Stimulated activated naive B cell treated with anti-CD40 and anti-IgM and Interleukin-4, amounts not matched to agents 10 μg/mL and 1 μg/mL and 100 μg/mL, for 72 hours (primary cell): ENCODE data around the gene MYO15B.

Experiments used
- ATAC-seq, 2 donors: fragments of 150-1000 bp; cut with Tn5 transposase; replicated peaks; 2 replicates each; pipeline ENCODE4 v1.10.0; 2021; ENCODE audit warnings: moderate library complexity in 1 of 2
- DNase-seq: peaks from one replicate; pipeline ENCODE4 v3.0.0; 2021
- H3K27ac Mint-ChIP-seq: one replicate; pipeline ENCODE4 v1.8.0; 2022; ENCODE audit warnings: mild to moderate bottlenecking, mixed read lengths
- H3K27me3 Mint-ChIP-seq, 2 donors: one replicate each; pipeline ENCODE4 v1.8.0; 2022; ENCODE audit warnings: mixed read lengths in 2 of 2
- H3K36me3 Mint-ChIP-seq, 2 donors: one replicate each; pipeline ENCODE4 v1.8.0; 2022; ENCODE audit warnings: mixed read lengths in 2 of 2, mild to moderate bottlenecking in 1 of 2
- H3K4me1 Mint-ChIP-seq, 2 donors: one replicate each; pipeline ENCODE4 v1.8.0; 2022; ENCODE audit warnings: mixed read lengths in 2 of 2, mild to moderate bottlenecking in 1 of 2
- H3K4me3 Mint-ChIP-seq, 2 donors: one replicate each; pipeline ENCODE4 v1.8.0; 2022; ENCODE audit warnings: mild to moderate bottlenecking in 2 of 2, mixed read lengths in 2 of 2, moderate library complexity in 1 of 2
- H3K9me3 Mint-ChIP-seq, 2 donors: one replicate each; pipeline ENCODE4 v1.8.0; 2022; ENCODE audit warnings: mixed read lengths in 2 of 2, mild to moderate bottlenecking in 1 of 2

The MYO15B gene

DNA sequence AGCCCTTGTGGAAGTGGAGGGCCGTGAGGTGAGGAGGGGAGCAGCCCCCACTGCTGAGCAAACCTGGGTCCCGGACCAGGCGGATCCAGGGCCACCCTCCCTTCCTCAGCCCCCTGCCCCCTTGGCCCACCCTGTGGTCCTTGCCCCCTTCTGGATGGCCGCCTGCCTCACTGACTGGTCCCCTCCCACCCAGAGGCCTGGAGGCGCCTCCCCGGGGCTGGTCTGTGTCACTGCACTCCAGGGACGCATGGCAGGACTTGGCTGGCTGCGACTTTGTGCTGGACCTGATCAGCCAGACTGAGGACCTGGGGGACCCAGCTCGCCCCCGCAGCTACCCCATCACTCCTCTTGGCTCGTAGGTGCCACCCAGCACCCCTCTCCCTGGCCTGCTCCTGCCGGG, 26.4 kb downstream of the MYO15B start:
- peaks cover 5 to 7% of the 10 kb centered on the region in 2 donors for H3K4me1 Mint-ChIP-seq
- no peaks in the 10 kb centered on the region for H3K27me3 Mint-ChIP-seq
- H3K36me3 Mint-ChIP-seq, result peaks cover 13 to 22% of the 10 kb centered on the region in 2 donors
- ATAC-seq (no peak), DNase-seq (no peak)
- H3K4me3 Mint-ChIP-seq, result no peak overlapping the region
- no peaks in the 10 kb centered on the region for H3K9me3 Mint-ChIP-seq
- H3K27ac Mint-ChIP-seq, result no peak overlapping the region

DNA sequence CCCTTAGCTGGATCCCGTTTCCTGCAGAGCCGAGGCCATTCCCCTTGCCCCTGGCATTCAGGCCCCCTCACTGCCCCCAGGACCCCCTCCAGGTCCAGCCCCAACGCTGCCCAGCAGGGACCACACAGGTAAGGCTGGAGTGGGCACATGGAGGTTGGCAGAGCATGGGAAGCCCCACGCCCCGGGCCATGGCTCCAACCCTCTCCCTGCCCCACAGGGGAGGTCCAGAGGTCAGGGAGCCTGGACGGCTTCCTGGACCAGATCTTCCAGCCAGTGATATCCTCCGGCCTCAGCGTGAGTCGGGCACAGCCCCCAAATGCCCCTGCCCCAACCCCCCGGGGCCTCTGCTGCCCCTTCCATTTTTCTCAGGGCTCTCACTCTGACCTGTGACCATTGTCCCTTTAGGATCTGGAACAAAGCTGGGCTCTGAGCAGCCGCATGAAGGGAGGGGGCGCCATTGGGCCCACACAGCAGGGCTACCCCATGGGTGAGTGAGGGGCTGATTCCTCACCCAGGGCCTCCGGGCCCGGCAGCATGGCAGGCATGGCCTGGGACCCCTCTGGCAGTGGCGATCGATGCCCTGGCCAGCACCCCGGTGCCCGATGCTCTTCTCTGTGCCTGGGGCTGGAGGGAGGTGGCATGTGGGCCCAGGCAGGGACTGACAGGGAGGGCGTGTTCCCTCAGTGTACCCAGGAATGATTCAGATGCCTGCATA, 27.1 kb downstream of the MYO15B start:
- peaks cover 5 to 7% of the 10 kb centered on the region in 2 donors for H3K4me1 Mint-ChIP-seq
- H3K27me3 Mint-ChIP-seq, result no peaks in the 10 kb centered on the region
- no peak for DNase-seq
- peaks cover 14 to 27% of the 10 kb centered on the region in 2 donors for H3K36me3 Mint-ChIP-seq
- H3K27ac Mint-ChIP-seq, result no peak overlapping the region
- no peak for ATAC-seq
- H3K4me3 Mint-ChIP-seq, result no peak overlapping the region
- H3K9me3 Mint-ChIP-seq, result no peaks in the 10 kb centered on the region

DNA sequence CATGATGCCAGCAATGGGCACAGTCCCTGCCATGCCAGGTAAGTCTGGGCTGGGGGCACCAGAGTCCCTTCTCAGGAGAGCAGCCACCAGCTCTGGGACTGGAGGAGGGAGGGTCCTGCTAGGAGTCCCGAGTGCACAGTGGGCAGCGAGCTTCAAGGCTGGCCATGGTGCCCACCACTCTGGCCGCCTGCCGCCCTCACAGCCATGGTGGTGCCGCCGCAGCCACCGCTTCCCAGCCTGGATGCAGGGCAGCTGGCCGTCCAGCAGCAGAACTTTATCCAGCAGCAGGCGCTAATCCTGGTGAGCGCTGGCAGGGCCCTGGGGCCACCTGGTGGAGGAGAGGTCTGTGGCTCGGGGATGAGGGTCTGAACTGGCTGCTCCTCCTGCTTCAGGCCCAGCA, 27.7 kb downstream of the MYO15B start:
- peaks cover 5% of the 10 kb centered on the region in 2 donors for H3K4me1 Mint-ChIP-seq
- DNase-seq, result no peak
- no peak for ATAC-seq
- no peak overlapping the region for H3K27ac Mint-ChIP-seq
- H3K9me3 Mint-ChIP-seq, result no peaks in the 10 kb centered on the region
- H3K4me3 Mint-ChIP-seq, result no peak overlapping the region
- peaks cover 16 to 29% of the 10 kb centered on the region in 2 donors for H3K36me3 Mint-ChIP-seq
- H3K27me3 Mint-ChIP-seq, result no peaks in the 10 kb centered on the region

DNA sequence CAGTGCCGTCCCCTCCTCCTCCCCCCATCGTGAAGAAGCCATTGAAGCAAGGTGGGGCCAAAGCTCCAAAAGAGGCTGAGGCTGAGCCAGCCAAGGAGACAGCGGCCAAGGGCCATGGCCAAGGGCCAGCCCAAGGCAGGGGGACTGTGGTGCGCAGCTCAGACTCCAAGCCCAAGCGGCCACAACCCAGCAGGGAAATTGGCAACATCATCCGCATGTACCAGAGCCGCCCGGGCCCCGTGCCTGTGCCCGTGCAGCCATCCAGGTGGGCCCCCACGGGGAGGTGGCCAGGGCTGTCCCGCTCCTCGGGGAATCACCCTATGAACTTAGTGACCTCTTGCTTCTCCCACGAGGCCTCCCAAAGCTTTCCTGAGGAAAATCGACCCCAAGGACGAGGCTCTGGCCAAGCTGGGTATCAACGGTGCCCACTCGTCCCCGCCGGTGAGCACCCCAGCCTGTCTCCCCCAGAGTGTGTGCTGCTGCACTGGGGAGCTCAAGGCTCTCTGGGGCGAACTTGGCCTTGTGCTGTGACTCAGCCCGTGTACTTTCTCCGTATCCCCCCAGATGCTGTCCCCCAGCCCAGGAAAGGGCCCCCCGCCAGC, 29.0 kb downstream of the MYO15B start:
- peaks cover 16 to 34% of the 10 kb centered on the region in 2 donors for H3K36me3 Mint-ChIP-seq
- H3K4me1 Mint-ChIP-seq, result no peaks in the 10 kb centered on the region
- DNase-seq, result no peak
- H3K4me3 Mint-ChIP-seq, result no peak overlapping the region
- H3K9me3 Mint-ChIP-seq, result no peaks in the 10 kb centered on the region
- H3K27ac Mint-ChIP-seq, result no peak overlapping the region
- ATAC-seq, result no peak
- no peaks in the 10 kb centered on the region for H3K27me3 Mint-ChIP-seq

DNA sequence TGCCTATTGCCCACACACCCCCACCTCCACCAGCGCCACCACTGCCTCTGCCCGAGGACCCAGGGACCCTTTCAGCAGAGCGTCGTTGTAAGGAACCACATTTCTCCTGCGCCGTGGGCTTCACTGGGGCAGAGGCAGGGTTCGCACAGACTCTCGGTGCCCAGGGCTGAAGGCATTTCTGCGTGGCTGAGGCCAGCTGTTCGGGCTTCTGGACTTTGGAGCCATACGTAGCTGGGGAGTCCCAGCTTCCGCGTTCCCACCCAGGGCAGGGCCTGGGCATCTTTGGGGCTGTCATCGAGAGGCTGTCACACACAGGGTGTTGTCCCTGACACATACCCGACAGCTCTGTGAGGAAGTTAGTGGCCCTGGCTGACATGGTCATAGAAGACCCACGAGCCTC, 29.6 kb downstream of the MYO15B start:
- H3K27me3 Mint-ChIP-seq, result no peaks in the 10 kb centered on the region
- H3K9me3 Mint-ChIP-seq, result no peaks in the 10 kb centered on the region
- H3K4me1 Mint-ChIP-seq, result no peaks in the 10 kb centered on the region
- H3K36me3 Mint-ChIP-seq, result peaks cover 14 to 33% of the 10 kb centered on the region in 2 donors
- no peak overlapping the region for H3K27ac Mint-ChIP-seq
- no peak for ATAC-seq
- H3K4me3 Mint-ChIP-seq, result no peak overlapping the region
- DNase-seq, result no peak

DNA sequence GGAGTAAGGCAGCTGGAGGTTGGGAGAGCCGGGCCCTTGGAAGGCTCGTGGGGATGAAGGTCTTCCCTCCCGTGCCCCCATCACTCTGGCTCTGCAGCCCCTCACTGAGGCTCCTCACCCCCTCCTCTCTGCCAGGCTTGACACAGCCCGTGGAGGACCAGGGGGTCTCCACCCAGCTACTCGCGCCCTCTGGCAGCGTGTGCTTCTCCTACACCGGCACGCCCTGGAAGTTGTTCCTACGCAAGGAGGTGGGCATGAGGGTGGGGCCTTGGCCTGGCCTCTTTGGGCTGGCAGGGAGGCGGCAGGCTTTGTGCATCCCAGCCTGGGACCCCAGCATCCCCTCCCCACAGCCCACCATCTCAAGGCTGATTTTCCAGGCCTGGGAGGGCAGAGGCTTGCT, 30.1 kb downstream of the MYO15B start:
- Mint-ChIP-seq H3K27me3 (no peaks in the 10 kb centered on the region), H3K9me3 (no peaks in the 10 kb centered on the region), H3K36me3 (peaks cover 15 to 38% of the 10 kb centered on the region in 2 donors), H3K27ac (no peak overlapping the region), H3K4me3 (no peak overlapping the region), H3K4me1 (no peaks in the 10 kb centered on the region)
- ATAC-seq (no peak), DNase-seq (no peak)

DNA sequence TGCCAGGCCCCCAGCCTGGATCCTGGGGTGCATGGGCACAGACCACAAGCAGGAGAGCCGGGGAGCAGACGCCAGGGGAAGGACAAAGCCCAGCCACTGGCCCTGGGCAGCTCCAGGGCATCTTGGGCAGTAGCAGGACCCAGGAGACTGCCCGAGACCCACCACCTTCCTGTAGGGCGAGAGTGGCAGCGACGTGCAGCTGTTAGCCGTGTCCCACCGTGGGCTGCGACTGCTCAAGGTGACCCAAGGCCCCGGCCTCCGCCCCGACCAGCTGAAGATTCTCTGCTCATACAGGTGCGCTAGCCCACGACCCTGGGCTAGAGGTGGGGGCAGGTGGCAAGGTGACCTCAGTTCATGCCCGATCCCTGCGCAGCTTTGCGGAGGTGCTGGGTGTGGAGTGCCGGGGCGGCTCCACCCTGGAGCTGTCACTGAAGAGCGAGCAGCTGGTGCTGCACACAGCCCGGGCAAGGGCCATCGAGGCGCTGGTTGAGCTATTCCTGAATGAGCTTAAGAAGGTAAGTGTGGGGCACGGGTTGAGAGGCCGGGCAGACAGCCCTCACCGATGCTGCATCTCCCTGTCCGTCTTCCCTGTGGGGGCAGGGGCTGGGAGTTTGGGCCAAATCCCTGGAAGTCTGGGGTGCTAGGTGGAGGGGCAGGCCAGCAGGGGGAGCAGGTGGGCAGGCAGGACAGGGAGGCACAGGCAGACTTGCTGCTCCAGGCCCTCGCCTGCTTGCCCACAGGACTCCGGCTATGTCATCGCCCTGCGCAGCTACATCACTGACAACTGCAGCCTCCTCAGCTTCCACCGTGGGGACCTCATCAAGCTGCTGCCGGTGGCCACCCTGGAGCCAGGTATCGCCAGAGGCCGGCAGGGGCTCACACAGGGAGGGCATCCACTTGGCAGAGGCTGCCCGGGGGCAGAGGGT, 32.2 kb downstream of the MYO15B start:
- Mint-ChIP-seq H3K27ac (peak overlapping the region; percentile 25), H3K4me1 (no peaks in the 10 kb centered on the region), H3K9me3 (no peaks in the 10 kb centered on the region), H3K4me3 (no peak overlapping the region), H3K27me3 (no peaks in the 10 kb centered on the region), H3K36me3 (peaks cover 16 to 40% of the 10 kb centered on the region in 2 donors)
- ATAC-seq (peak; percentile 30 to 33), DNase-seq (no peak)

DNA sequence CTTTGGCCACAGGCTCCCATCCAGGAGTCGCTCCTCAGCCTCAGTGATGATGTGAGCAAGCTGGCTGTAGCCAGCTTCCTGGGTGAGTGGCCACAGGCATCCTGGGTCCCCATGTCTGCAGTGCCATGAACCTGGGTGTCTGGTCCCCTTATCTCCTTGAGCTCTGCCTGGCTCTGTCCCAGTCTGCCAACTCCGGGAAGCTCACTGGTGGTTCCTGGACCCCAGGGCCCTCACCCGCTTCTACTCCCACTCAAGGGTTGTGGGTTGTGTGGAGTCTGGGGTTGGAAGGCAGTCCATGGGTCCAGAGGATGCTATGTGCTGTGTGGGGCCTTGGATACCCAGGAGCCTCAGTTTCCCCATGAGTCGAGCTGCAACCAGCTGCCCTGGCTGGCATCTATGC, 33.9 kb downstream of the MYO15B start:
- peaks cover 17 to 46% of the 10 kb centered on the region in 2 donors for H3K36me3 Mint-ChIP-seq
- peak overlapping the region; percentile 66 for H3K27ac Mint-ChIP-seq
- H3K9me3 Mint-ChIP-seq, result no peaks in the 10 kb centered on the region
- DNase-seq (no peak), ATAC-seq (no peak)
- peaks cover 3 to 8% of the 10 kb centered on the region in 2 donors for H3K4me1 Mint-ChIP-seq
- H3K27me3 Mint-ChIP-seq, result no peaks in the 10 kb centered on the region
- H3K4me3 Mint-ChIP-seq, result no peak overlapping the region

DNA sequence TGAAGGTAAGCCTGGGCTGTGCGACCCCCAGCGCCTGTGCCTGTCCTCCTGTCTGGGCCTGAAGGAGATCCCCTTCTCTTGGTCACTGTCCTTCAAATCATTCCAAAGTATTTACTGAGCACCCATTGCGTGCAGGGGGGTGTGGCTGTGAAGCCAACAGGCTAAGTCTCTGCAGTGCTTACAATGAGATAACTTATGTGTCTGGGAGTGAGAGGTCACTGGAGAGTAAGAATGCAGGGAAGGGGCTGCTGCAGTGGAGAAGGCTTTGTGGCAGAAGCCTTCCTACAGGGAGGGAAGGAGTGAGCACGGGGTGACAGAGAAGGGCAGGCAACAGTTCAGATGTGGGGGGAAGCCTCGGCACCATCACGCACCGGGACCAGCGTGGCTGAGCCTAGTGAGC, 34.5 kb downstream of the MYO15B start:
- H3K36me3 Mint-ChIP-seq, result peaks cover 13 to 42% of the 10 kb centered on the region in 2 donors
- DNase-seq (no peak), ATAC-seq (no peak)
- peak overlapping the region; percentile 66 for H3K27ac Mint-ChIP-seq
- no peaks in the 10 kb centered on the region for H3K27me3 Mint-ChIP-seq
- peaks cover 3 to 14% of the 10 kb centered on the region in 2 donors for H3K4me1 Mint-ChIP-seq
- H3K4me3 Mint-ChIP-seq, result no peak overlapping the region
- no peaks in the 10 kb centered on the region for H3K9me3 Mint-ChIP-seq

DNA sequence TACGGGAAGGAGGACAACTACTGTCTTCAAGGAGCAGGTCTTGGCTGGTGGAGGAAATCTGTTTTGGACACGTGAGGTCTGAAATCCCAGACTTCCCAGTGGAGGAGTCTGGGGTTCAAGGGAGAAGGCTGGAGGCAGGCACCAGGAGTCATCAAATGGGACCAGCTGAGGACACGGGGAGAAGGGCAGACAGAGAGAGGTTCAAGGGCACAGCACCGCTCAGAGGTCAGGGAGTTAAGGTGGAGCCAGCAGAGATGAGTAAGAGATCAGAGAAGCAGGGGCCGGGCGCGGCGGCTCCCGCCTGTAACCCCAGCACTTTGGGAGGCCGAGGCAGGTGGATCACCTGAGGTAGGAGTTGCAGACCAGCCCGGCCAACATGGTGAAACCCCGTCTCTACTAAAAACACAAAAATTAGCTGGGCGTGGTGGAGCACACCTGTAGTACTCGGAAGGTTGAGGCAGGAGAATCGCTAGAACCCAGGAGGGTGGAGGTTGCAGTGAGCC, 35.2 kb downstream of the MYO15B start:
- H3K27ac Mint-ChIP-seq, result peak overlapping the region; percentile 20
- H3K9me3 Mint-ChIP-seq, result no peaks in the 10 kb centered on the region
- ATAC-seq, result no peak
- H3K4me1 Mint-ChIP-seq, result peaks cover 3 to 14% of the 10 kb centered on the region in 2 donors
- no peak overlapping the region for H3K4me3 Mint-ChIP-seq
- H3K36me3 Mint-ChIP-seq, result peaks cover 11 to 41% of the 10 kb centered on the region in 2 donors
- DNase-seq, result no peak
- no peaks in the 10 kb centered on the region for H3K27me3 Mint-ChIP-seq

DNA sequence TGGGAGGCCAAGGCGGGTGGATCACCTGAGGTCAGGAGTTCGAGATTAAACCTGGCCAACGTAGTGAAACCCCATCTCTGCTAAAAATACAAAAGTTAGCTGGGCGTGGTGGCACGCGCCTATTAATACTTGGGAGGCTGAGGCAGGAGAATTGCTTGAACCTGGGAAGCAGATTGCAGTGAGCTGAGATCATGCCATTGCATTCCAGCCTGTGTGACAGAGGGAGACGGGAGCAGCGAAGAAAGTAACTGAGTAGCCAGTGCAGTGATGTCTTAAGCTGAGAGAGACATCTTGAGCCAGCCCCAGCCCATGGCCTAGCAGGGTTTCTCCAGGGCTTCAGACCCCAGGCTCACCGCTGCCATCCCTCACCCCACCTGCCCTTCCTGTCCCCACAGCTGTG, 35.8 kb downstream of the MYO15B start:
- H3K27me3 Mint-ChIP-seq, result no peaks in the 10 kb centered on the region
- ATAC-seq, result no peak
- H3K9me3 Mint-ChIP-seq, result no peaks in the 10 kb centered on the region
- no peak overlapping the region for H3K27ac Mint-ChIP-seq
- DNase-seq, result no peak
- peaks cover 3 to 14% of the 10 kb centered on the region in 2 donors for H3K4me1 Mint-ChIP-seq
- peaks cover 11 to 42% of the 10 kb centered on the region in 2 donors for H3K36me3 Mint-ChIP-seq
- no peak overlapping the region for H3K4me3 Mint-ChIP-seq

DNA sequence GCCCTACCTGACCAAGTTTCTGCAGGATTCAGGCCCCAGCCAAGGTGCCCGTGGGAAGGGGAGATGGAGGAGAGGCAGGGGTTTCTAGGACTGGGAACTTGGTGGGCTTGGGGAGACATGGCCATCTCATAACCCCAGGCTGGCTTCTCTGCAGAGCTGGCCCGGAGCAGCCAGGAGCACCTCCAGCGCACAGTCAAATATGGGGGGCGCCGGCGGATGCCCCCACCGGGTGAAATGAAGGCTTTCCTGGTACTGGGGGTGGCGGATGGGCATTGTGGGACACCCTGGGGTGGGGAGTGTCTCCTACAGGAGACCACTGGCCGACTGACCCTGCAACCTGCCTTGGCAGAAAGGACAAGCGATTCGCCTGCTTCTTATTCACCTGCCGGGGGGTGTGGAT, 36.4 kb downstream of the MYO15B start:
- no peak for ATAC-seq
- no peak for DNase-seq
- Mint-ChIP-seq H3K36me3 (peaks cover 10 to 45% of the 10 kb centered on the region in 2 donors), H3K4me1 (peaks cover 4 to 14% of the 10 kb centered on the region in 2 donors), H3K27ac (no peak overlapping the region), H3K4me3 (no peak overlapping the region), H3K9me3 (no peaks in the 10 kb centered on the region), H3K27me3 (no peaks in the 10 kb centered on the region)

DNA sequence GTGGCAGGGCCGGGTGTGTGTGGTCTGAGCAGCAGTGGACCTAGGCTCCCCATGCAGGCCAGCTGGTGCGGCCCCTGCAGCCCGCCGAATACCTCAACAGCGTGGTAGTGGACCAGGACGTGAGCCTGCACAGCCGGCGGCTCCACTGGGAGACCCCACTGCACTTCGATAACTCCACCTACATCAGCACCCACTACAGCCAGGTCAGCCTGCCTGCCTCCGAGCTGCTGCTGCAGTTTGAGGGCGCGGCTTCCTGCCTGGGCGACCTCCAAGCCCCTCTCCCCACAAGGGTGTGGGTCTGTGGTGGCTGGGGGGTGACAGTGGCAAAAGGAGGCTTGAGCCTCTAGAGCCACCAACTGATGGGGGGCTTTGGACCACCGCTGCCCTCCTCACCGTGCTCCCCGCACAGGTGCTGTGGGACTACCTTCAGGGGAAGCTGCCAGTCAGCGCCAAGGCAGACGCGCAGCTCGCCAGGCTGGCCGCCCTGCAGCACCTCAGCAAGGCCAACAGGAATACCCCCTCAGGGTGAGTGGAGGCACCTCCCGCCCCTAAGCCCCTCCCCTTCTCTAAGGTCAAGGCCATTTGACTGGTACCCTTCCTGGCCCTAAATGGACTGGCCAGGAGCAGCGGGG, 37.2 kb downstream of the MYO15B start:
- Mint-ChIP-seq H3K4me3 (no peak overlapping the region), H3K9me3 (no peaks in the 10 kb centered on the region), H3K27ac (no peak overlapping the region), H3K4me1 (peaks cover 4 to 14% of the 10 kb centered on the region in 2 donors), H3K27me3 (no peaks in the 10 kb centered on the region), H3K36me3 (peaks cover 7 to 39% of the 10 kb centered on the region in 2 donors)
- no peak for ATAC-seq
- no peak for DNase-seq
